ENCODE results near the gene TMEM132A.

DNA sequence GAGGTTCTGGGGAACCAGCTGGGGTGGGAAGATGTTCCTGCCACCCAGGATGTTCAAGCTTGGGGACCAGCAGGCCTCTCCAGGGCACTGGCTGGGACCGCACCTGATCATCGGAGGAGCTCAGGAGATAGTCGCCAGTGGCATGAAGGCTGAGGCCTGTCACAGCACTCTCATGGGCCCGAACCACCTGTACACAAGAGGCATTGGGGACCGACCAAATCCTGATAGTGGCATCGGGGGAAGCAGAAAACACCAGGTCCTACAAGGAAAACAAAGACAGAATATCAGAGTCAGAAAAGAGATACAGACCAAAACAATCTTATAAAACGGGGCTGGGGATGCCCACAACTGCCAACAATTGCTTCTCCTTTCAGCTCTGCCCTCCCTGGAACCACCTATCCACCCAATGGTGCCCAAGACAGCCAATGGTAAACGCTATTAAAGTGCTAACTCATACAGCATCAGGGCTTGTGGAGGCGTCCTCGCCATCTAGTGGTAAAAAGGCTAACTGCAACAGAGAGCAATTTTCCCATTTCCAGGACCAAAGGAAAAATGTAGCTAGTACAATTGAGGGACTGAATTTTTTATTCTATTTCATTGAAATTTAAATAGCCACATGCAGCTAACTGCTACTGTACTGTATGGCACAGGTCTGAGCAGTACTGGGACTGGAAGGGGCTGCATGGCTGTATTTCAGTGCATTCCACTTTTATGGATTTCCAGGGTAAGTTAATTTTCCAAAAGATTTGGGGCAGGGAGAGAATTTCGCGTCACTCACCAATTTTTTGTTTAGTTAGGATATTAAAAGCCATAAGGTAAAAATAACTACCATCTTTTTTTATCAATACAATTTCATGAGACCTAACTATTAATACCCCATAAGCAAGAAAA, 25.0 kb upstream of the TMEM132A start:
- TF ChIP-seq EZH2 (IDR thresholded peaks at IDR 0.05; ENCODE audit: borderline replicate concordance, low read depth, low read length, poor library complexity, severe bottlenecking) = no peak
- TF ChIP-seq, protein P1, sequence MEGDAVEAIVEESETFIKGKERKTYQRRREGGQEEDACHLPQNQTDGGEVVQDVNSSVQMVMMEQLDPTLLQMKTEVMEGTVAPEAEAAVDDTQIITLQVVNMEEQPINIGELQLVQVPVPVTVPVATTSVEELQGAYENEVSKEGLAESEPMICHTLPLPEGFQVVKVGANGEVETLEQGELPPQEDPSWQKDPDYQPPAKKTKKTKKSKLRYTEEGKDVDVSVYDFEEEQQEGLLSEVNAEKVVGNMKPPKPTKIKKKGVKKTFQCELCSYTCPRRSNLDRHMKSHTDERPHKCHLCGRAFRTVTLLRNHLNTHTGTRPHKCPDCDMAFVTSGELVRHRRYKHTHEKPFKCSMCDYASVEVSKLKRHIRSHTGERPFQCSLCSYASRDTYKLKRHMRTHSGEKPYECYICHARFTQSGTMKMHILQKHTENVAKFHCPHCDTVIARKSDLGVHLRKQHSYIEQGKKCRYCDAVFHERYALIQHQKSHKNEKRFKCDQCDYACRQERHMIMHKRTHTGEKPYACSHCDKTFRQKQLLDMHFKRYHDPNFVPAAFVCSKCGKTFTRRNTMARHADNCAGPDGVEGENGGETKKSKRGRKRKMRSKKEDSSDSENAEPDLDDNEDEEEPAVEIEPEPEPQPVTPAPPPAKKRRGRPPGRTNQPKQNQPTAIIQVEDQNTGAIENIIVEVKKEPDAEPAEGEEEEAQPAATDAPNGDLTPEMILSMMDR (conservative IDR thresholded peaks at IDR 0.05; ENCODE audit: low read depth, low read length) = peak; percentile 99
